Measurements from ENCODE around the gene PPP2CA.
"Not testable (repeated sequence)": the region's sequence is repeated elsewhere in the genome, so short reads cannot be mapped to it uniquely, and the experiment has no call there.

The PPP2CA gene

DNA sequence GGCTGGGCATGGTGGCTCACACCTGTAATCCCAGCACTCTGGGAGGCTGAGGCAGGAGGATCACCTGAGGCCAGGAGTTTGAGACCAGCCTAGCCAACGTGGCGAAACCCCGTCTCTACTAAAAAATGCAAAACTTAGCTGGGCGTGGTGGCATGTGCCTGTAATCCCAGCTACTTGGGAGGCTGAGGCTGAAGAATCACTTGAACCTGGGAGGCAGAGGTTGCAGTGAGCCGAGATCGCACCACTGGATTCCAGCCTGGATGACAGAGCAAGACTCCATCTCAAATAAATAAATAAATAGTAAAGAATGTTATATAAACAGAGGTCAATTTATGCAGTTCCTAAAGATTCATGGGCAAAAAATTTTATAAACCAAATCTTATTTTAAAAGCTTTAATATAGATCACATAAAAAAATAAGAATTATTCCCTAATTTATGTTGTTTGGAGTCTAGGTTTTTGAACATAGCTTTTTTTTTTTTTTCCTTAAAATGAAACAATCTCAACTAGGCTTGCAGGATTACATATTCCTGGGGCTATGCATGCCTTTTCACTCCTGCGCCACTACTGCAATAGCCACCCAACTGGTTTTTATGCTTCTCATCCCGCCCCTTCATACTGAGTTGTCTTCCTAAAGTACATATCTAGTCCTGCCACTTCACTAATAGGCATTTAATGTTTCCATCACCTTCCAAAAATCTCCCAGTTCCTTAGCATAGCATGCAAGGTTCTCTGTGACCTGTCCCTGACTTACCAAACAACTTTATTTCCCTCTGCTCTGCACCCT lies 27.7 kb upstream of the PPP2CA start:
- H3K36me3 ChIP-seq (ENCODE audit: control insufficient read depth, low read depth, low read length); H3K27me3 ChIP-seq (ENCODE audit: control insufficient read depth, insufficient read depth, low read length); H3K9ac ChIP-seq (ENCODE audit: low read length); H3K4me3 ChIP-seq (ENCODE audit: low read length); H3K9me3 ChIP-seq (ENCODE audit: control insufficient read depth, low read depth, low read length); H3K27ac ChIP-seq (ENCODE audit: low read length); H3K4me1 ChIP-seq (ENCODE audit: control insufficient read depth, low read depth, low read length): not testable (repeated sequence)

DNA sequence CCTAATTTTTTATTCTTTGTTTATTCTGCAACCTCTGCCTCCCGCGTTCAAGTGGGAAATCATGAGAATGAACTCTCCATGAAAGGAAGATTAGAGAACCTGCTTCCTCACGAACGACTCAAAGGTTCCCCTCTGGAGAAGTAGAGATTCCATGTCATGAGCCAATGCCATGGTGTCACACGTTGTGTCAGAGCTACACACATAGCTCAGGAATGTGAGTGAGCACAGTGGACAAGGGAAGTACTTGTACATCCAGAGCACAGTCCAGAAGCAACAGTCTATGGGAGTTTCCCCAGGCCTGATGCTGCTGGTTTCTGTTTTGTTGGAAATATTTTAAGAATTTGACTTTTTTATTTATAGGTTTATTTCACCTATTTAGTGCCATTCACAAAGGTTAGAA lies 26.8 kb upstream of the PPP2CA start:
- Histone ChIP-seq H3K4me1 (ENCODE audit: control insufficient read depth, low read depth, low read length) (peaks cover under 1% of the 10 kb centered on the region), H3K27ac (ENCODE audit: low read length) (no peak overlapping the region), H3K9me3 (ENCODE audit: control insufficient read depth, low read depth, low read length) (no peaks in the 10 kb centered on the region), H3K4me3 (ENCODE audit: low read length) (no peak overlapping the region), H3K36me3 (ENCODE audit: control insufficient read depth, low read depth, low read length) (no peaks in the 10 kb centered on the region), H3K27me3 (ENCODE audit: control insufficient read depth, insufficient read depth, low read length) (no peaks in the 10 kb centered on the region), H3K9ac (ENCODE audit: low read length) (no peak overlapping the region)

DNA sequence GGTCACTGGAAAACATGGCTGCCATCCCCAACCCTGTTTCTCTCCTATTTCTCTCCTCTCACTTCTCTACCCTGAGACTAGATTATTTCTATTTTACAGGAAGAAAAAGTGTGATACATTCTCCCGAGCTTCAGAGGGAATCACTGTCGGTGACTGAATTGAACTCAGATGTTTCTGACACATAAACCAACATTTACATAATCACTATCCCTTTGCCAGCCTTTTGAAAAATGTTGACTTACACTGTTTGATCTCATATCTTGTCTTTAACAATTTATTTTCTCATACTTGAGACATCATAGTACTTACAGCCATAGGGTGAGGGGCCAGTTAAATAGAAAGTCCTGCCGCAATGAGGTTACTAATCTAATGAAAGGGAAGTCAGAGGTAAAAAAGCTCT lies 25.1 kb upstream of the PPP2CA start:
- Histone ChIP-seq H3K9me3 (ENCODE audit: control insufficient read depth, low read depth, low read length) (no peaks in the 10 kb centered on the region), H3K27ac (ENCODE audit: low read length) (no peak overlapping the region), H3K27me3 (ENCODE audit: control insufficient read depth, insufficient read depth, low read length) (no peaks in the 10 kb centered on the region), H3K9ac (ENCODE audit: low read length) (no peak overlapping the region), H3K36me3 (ENCODE audit: control insufficient read depth, low read depth, low read length) (no peaks in the 10 kb centered on the region), H3K4me1 (ENCODE audit: control insufficient read depth, low read depth, low read length) (peaks cover 7% of the 10 kb centered on the region), H3K4me3 (ENCODE audit: low read length) (no peak overlapping the region)

DNA sequence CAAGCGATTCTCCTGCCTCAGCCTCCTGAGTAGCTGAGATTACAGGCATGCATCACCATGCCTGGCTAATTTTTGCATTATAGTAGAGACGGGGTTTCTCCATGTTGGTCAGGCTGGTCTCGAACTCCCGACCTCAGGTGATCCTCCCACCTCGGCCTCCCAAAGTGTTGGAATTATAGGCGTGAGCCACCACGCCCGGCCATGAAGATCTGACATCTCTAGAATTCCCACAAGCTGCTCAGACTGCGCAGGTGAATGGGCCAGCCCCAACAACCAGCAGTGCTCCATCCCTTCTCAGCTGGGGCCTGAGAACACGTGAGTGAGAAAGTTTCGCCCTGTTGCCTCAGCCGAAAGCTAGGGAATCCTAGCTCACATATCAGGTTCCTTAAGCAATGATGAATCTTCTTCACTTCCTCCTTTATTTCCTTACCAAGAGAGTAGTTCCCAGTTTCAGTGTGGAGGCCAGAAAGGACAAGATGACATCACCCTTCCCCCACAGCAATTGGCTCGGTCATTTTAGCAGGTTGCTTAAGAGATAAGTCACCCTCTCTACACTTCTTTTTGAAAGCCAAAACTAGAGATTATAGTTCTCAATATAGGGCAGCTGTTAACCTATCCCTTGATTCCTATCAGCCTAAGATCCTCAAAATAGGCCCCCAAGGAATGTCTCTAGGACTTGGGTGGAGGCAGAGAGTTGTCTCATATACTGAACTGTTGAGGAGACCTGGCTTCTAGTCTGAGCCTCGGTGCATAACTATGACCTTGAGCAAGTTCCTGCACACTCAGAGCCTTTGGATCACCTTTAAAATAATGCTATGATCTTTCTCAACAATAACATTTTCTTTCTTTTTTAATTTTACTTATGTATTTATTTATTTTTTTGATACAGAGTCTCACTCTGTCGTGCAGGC lies 23.9 kb upstream of the PPP2CA start:
- Histone ChIP-seq H3K9me3 (ENCODE audit: control insufficient read depth, low read depth, low read length) (no peaks in the 10 kb centered on the region), H3K27ac (ENCODE audit: low read length) (no peak overlapping the region), H3K4me3 (ENCODE audit: low read length) (no peak overlapping the region), H3K27me3 (ENCODE audit: control insufficient read depth, insufficient read depth, low read length) (no peaks in the 10 kb centered on the region), H3K36me3 (ENCODE audit: control insufficient read depth, low read depth, low read length) (no peaks in the 10 kb centered on the region), H3K4me1 (ENCODE audit: control insufficient read depth, low read depth, low read length) (peaks cover 12% of the 10 kb centered on the region), H3K9ac (ENCODE audit: low read length) (no peak overlapping the region)

DNA sequence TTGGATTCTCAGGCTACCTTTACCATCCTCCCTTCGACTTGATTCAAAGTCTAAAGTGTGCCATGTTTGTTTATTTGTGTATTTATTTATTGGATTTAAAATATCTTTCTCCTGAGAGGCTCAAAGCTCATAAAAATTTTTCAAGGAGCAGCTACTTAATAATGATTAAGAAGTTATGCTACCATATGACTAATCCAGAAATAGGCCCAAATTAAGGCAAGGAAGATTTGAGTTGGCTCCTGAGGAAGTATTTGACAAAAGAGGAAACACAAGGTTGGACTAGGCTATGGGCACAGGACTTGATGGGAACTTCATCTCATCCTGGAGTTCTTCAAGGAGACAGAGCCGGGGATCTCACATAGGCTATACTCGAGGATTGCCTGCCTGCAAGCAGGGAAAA lies 22.4 kb upstream of the PPP2CA start:
- Histone ChIP-seq H3K27ac (ENCODE audit: low read length) (no peak overlapping the region), H3K27me3 (ENCODE audit: control insufficient read depth, insufficient read depth, low read length) (no peaks in the 10 kb centered on the region)

DNA sequence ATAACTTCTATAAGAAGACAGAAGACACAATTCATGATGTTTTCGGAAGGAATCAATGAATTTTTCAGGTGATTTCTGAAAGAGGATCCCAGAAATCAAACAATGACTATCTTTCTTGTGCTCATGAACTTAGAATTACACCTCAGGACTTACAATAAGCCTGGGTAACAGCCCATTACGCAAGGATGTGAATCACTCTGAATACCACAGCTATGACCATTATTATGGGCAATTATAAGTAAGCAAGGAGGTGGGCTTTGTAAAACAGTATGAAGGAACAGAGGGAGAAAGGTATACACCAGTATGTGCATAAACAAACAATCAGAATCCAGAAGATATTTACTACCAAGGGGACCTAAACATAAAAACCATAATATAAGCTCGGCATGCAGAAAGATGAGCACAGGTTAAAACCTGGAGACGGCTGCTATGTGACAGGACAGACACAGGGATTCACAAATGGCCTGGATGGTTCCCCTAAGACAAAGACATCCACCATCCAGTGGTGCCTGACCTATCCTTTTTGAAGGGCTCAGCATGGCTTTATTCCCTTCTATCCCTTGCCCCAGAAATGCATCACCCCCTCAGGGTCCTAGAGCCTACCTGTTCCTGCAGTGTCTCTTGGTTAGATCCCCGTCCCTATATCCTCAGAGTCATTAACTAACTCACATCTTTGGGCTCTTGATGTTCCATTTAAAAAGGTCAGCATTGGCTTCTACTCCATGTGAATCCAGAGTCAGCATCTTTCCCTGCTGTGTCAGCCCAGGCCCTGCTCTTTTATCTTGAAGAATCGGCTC lies 21.8 kb upstream of the PPP2CA start:
- no peak overlapping the region for H3K4me3 ChIP-seq (ENCODE audit: low read length)
- H3K27ac ChIP-seq (ENCODE audit: low read length): no peak overlapping the region
- peaks cover 14% of the 10 kb centered on the region for H3K4me1 ChIP-seq (ENCODE audit: control insufficient read depth, low read depth, low read length)
- no peaks in the 10 kb centered on the region for H3K27me3 ChIP-seq (ENCODE audit: control insufficient read depth, insufficient read depth, low read length)
- H3K36me3 ChIP-seq (ENCODE audit: control insufficient read depth, low read depth, low read length): no peaks in the 10 kb centered on the region
- H3K9me3 ChIP-seq (ENCODE audit: control insufficient read depth, low read depth, low read length): no peaks in the 10 kb centered on the region
- H3K9ac ChIP-seq (ENCODE audit: low read length): no peak overlapping the region

More for the DNA sequence above, 22.4 kb upstream of the PPP2CA start:
- Histone ChIP-seq H3K4me3 (ENCODE audit: low read length) (no peak overlapping the region), H3K9me3 (ENCODE audit: control insufficient read depth, low read depth, low read length) (no peaks in the 10 kb centered on the region), H3K36me3 (ENCODE audit: control insufficient read depth, low read depth, low read length) (no peaks in the 10 kb centered on the region), H3K4me1 (ENCODE audit: control insufficient read depth, low read depth, low read length) (peaks cover 14% of the 10 kb centered on the region), H3K9ac (ENCODE audit: low read length) (no peak overlapping the region)

DNA sequence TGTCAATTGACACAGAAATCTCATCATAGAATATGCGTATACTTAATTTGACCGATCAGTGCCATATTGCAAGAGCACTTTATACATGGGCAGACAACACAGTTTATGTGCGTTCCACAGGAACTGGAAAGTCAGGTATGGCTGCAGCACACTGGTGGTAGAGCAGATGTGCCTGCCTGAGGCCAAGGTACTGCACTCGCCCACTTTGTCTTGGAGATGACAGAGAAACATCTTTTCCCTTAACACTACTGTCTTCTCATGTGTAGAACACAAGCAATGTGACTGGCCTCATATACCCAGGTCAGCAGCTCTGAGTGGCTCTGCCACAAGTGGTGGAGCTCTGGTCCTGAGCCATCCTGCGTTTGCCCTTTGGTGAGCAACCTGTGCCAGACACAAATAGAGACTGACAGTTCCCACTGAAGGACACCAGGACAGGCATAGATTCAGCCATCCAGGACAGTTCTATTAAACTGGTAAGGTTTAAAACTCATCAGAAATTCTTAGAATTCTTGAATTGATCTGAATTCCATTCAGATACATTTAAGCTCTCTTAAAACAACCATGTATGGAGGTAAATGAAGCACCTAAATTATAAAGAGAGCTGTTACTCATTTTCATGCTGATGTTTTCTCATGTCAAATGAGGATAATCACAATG lies 21.0 kb upstream of the PPP2CA start:
- Histone ChIP-seq H3K9me3 (ENCODE audit: control insufficient read depth, low read depth, low read length) (no peaks in the 10 kb centered on the region), H3K9ac (ENCODE audit: low read length) (no peak overlapping the region), H3K4me1 (ENCODE audit: control insufficient read depth, low read depth, low read length) (peaks cover 14% of the 10 kb centered on the region), H3K4me3 (ENCODE audit: low read length) (no peak overlapping the region), H3K36me3 (ENCODE audit: control insufficient read depth, low read depth, low read length) (no peaks in the 10 kb centered on the region), H3K27ac (ENCODE audit: low read length) (no peak overlapping the region), H3K27me3 (ENCODE audit: control insufficient read depth, insufficient read depth, low read length) (no peaks in the 10 kb centered on the region)

DNA sequence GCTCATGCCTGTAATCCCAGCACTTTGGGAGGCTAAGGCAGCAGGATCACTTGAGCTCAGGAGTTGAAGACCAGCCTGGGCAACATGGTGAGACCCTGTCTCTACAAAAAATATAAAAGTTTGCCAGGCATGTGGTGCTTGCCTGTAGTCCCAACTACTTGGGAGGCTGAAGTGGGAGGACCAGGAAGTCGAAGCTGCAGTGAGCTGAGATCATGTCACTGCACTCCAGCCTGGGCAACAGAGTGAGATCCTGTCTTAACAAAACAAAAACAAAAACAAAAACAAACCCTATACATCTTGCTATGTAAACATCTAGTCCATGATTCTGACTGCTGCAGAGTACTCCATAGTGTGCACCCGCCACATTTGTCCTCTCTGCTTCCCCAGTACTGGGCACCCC lies 19.8 kb upstream of the PPP2CA start:
- Histone ChIP-seq H3K9me3 (ENCODE audit: control insufficient read depth, low read depth, low read length) (no peaks in the 10 kb centered on the region), H3K4me3 (ENCODE audit: low read length) (no peak overlapping the region), H3K9ac (ENCODE audit: low read length) (no peak overlapping the region), H3K36me3 (ENCODE audit: control insufficient read depth, low read depth, low read length) (no peaks in the 10 kb centered on the region), H3K4me1 (ENCODE audit: control insufficient read depth, low read depth, low read length) (peaks cover 17% of the 10 kb centered on the region), H3K27ac (ENCODE audit: low read length) (no peak overlapping the region), H3K27me3 (ENCODE audit: control insufficient read depth, insufficient read depth, low read length) (no peaks in the 10 kb centered on the region)

DNA sequence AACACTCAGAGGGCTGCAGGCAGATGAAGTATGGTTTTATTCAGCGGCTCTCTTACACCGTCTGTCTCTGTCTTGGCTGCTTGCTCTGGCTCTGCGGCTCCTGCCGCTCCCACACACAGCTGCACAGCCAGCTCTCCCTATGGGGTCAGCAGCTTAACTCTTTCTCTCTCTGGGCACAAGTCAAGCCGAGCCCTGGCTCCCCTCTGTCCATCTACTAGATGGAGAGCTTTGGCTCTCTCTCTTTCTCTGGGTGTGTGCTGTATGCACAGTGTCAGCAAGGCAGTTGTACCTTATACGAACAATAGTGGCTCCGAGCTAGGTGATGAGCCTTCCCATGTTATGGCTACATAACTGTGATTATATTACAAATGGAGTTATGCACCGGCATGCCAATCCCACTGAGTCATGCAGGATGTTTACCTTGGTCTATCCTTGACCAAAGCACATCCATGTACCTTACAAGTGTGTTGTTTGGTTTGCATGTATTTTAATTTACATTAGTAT lies 19.3 kb upstream of the PPP2CA start:
- Histone ChIP-seq H3K4me3 (ENCODE audit: low read length) (no peak overlapping the region), H3K9ac (ENCODE audit: low read length) (no peak overlapping the region), H3K27me3 (ENCODE audit: control insufficient read depth, insufficient read depth, low read length) (no peaks in the 10 kb centered on the region), H3K9me3 (ENCODE audit: control insufficient read depth, low read depth, low read length) (no peaks in the 10 kb centered on the region), H3K36me3 (ENCODE audit: control insufficient read depth, low read depth, low read length) (no peaks in the 10 kb centered on the region), H3K4me1 (ENCODE audit: control insufficient read depth, low read depth, low read length) (peaks cover 22% of the 10 kb centered on the region), H3K27ac (ENCODE audit: low read length) (no peak overlapping the region)

DNA sequence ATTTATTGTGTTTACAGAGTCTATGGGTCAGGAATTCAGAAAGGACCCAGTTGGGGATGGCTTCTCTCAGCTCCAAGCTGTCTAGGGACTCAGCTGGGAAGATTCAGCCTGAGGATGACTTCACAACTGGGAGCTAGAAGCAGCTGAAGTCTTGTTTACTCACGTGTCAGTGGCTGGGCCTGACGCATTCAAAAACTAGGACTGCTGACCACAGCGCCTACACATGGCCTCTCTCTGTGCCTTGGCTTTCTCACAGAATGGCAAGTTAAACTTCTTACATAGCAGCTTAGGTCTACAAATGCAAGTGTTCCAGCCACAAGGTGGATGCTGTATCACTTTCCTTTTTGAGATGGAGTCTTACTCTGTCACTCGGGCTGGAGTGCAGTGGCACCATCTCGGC lies 16.3 kb upstream of the PPP2CA start:
- no peaks in the 10 kb centered on the region for H3K36me3 ChIP-seq (ENCODE audit: control insufficient read depth, low read depth, low read length)
- no peaks in the 10 kb centered on the region for H3K9me3 ChIP-seq (ENCODE audit: control insufficient read depth, low read depth, low read length)
- H3K27me3 ChIP-seq (ENCODE audit: control insufficient read depth, insufficient read depth, low read length): no peaks in the 10 kb centered on the region
- no peak overlapping the region for H3K9ac ChIP-seq (ENCODE audit: low read length)
- no peak overlapping the region for H3K27ac ChIP-seq (ENCODE audit: low read length)
- no peak overlapping the region for H3K4me3 ChIP-seq (ENCODE audit: low read length)
- peaks cover 17% of the 10 kb centered on the region for H3K4me1 ChIP-seq (ENCODE audit: control insufficient read depth, low read depth, low read length)

Data from iPS-18a (cell line).